Measurements from ENCODE around the gene BBS1.
A peak's percentile ranks its signal among the peaks of the same experiment; 100 is the strongest.

The BBS1 gene

GRCh38 chr11:66491315-66491935, 19.0 kb upstream of the BBS1 start:
- peak; percentile 50 for DNase-seq
- Histone ChIP-seq H3K27ac (peak overlapping the region; percentile 84), H3K9me3 (ENCODE audit: severe bottlenecking) (no peaks in the 10 kb centered on the region), H3K27me3 (ENCODE audit: insufficient read depth, low read depth, severe bottlenecking) (no peaks in the 10 kb centered on the region), H3K36me3 (peaks cover 67% of the 10 kb centered on the region), H3K4me3 (ENCODE audit: low read depth, low read length) (no peak overlapping the region)
- TF ChIP-seq CTCF (IDR thresholded peaks at IDR 0.05; ENCODE audit: low read depth, low read length) = peak; percentile 73

GRCh38 chr11:66492161-66492865, 18.1 kb upstream of the BBS1 start:
- Histone ChIP-seq H3K27ac (peak overlapping the region; percentile 84), H3K4me3 (ENCODE audit: low read depth, low read length) (no peak overlapping the region), H3K9me3 (ENCODE audit: severe bottlenecking) (no peaks in the 10 kb centered on the region), H3K27me3 (ENCODE audit: insufficient read depth, low read depth, severe bottlenecking) (no peaks in the 10 kb centered on the region), H3K36me3 (peaks cover 72% of the 10 kb centered on the region)
- TF ChIP-seq CTCF (IDR thresholded peaks at IDR 0.05; ENCODE audit: low read depth, low read length) = no peak
- DNase-seq = peak; percentile 92

GRCh38 chr11:66493130-66493529, 17.3 kb upstream of the BBS1 start:
- no peak for TF ChIP-seq CTCF (IDR thresholded peaks at IDR 0.05; ENCODE audit: low read depth, low read length)
- Histone ChIP-seq H3K36me3 (peaks cover 70% of the 10 kb centered on the region), H3K27ac (peak overlapping the region; percentile 64), H3K9me3 (ENCODE audit: severe bottlenecking) (no peaks in the 10 kb centered on the region), H3K4me3 (ENCODE audit: low read depth, low read length) (no peak overlapping the region), H3K27me3 (ENCODE audit: insufficient read depth, low read depth, severe bottlenecking) (no peaks in the 10 kb centered on the region)
- DNase-seq = no peak

GRCh38 chr11:66494458-66494857, 16.0 kb upstream of the BBS1 start:
- Histone ChIP-seq H3K9me3 (ENCODE audit: severe bottlenecking) (no peaks in the 10 kb centered on the region), H3K27me3 (ENCODE audit: insufficient read depth, low read depth, severe bottlenecking) (no peaks in the 10 kb centered on the region), H3K36me3 (peaks cover 69% of the 10 kb centered on the region), H3K27ac (no peak overlapping the region), H3K4me3 (ENCODE audit: low read depth, low read length) (no peak overlapping the region)
- DNase-seq = no peak
- TF ChIP-seq CTCF (IDR thresholded peaks at IDR 0.05; ENCODE audit: low read depth, low read length) = no peak

- Histone ChIP-seq H3K27me3 (ENCODE audit: insufficient read depth, low read depth, severe bottlenecking) (no peaks in the 10 kb centered on the region), H3K9me3 (ENCODE audit: severe bottlenecking) (no peaks in the 10 kb centered on the region), H3K4me3 (ENCODE audit: low read depth, low read length) (no peak overlapping the region), H3K36me3 (peaks cover 71% of the 10 kb centered on the region), H3K27ac (no peak overlapping the region)
- TF ChIP-seq CTCF (IDR thresholded peaks at IDR 0.05; ENCODE audit: low read depth, low read length) = peak; percentile 32; the same call in 1 of the 2 replicates
- peak; percentile 43 for DNase-seq
Measured at GRCh38 chr11:66494935-66495334, 15.5 kb upstream of the BBS1 start.
